Endothelial cell of umbilical vein (primary cell): ENCODE data around the gene C1orf159. TPM values are rescaled to one million over a fixed set of nuclear protein-coding genes. Genes with fewer than 3 reads are reported as not detected.

Source experiments
- BruUV-seq: library from RNA; stranded (reverse); fragments of 400-500 nt; replicated peaks from 2 replicates; lab custom pipeline; 2021; lab: Mats Ljungman, UMichigan
- CTCF ChIA-PET: fragments of 300-600, 350-600 bp; sonication (Branson Sonifier 250); formaldehyde crosslinking; loops from one replicate; lab custom pipeline; 2021; ENCODE audit warnings: antibody characterized with exemption, inconsistent platforms; lab: Charles Lee
- POLR2A ChIA-PET: fragments of 300-600, 350-600 bp; sonication (Branson Sonifier 250); formaldehyde crosslinking; loops from one replicate; lab custom pipeline; 2021; ENCODE audit warnings: antibody characterized with exemption, inconsistent platforms; lab: Charles Lee
- DNase-seq: peaks from one replicate; pipeline ENCODE4 v3.0.0-alpha.2; 2011; ENCODE audit warnings: low read depth, low spot score
- FAIRE-seq: peaks from 2 replicates; lab custom pipeline; 2011; peaks lifted over from hg19 to GRCh38; lab: Jason Lieb, UNC
- H2AFZ ChIP-seq: 2 replicates; pipeline ENCODE4 v1.6.0; 2012; ENCODE audit warnings: low read depth, low read length, control low read depth, inconsistent platforms
- H3K27ac ChIP-seq: 2 replicates; pipeline ENCODE4 v1.5.1; 2011; ENCODE audit warnings: low read depth, mild to moderate bottlenecking, control low read depth, low read length, moderate library complexity; ENCODE audit not compliant: insufficient read depth
- H3K27me3 ChIP-seq, 2 experiments: 2 replicates each; pipeline versions ENCODE4 v1.6.0 to v1.6.1; 2011; ENCODE audit warnings: low read length in 2 of 2, mixed read lengths in 1 of 2; ENCODE audit not compliant: control insufficient read depth in 2 of 2, insufficient read depth in 2 of 2
- H3K36me3 ChIP-seq, 2 experiments: 2 replicates in 1 of 2; 3 replicates in 1 of 2; pipeline ENCODE4 v1.5.1; 2011; ENCODE audit warnings: low read length in 2 of 2, mild to moderate bottlenecking in 1 of 2, moderate library complexity in 1 of 2; ENCODE audit not compliant: control insufficient read depth in 2 of 2, insufficient read depth in 2 of 2; ENCODE audit errors: extremely low read depth in 1 of 2
- H3K4me1 ChIP-seq: 3 replicates; pipeline ENCODE4 v1.5.1; 2011; ENCODE audit warnings: mild to moderate bottlenecking, low read length; ENCODE audit not compliant: control insufficient read depth, insufficient read depth; ENCODE audit errors: extremely low read depth
- H3K4me2 ChIP-seq: 2 replicates; pipeline ENCODE4 v1.6.1; 2011; ENCODE audit warnings: low read length, control low read depth, mixed read lengths; ENCODE audit not compliant: insufficient read depth
- H3K4me3 ChIP-seq, 3 experiments: fragments of 200-600 bp in 1 of 3; sonication (generic), shearing (Covaris generic) in 1 of 3; replicated peaks in 1 of 3; 2 replicates each; pipeline ENCODE4 v1.5.1; 2011 to 2016; ENCODE audit warnings: control low read depth in 3 of 3, low read length in 3 of 3, mild to moderate bottlenecking in 2 of 3, inconsistent platforms in 1 of 3, low read depth in 1 of 3, moderate library complexity in 1 of 3; ENCODE audit not compliant: insufficient read depth in 1 of 3
- H3K79me2 ChIP-seq: 2 replicates; pipeline ENCODE4 v1.6.0; 2012; ENCODE audit warnings: low read length, inconsistent platforms; ENCODE audit not compliant: control insufficient read depth, insufficient read depth
- H3K9ac ChIP-seq: replicated peaks from 2 replicates; pipeline ENCODE3; 2011; ENCODE audit warnings: low read length, control low read depth; ENCODE audit not compliant: insufficient read depth; ENCODE audit errors: extremely low read depth
- H3K9me1 ChIP-seq: replicated peaks from 3 replicates; pipeline ENCODE4 v1.6.0; 2011; ENCODE audit warnings: mild to moderate bottlenecking, low read length; ENCODE audit not compliant: control insufficient read depth, insufficient read depth; ENCODE audit errors: extremely low read depth
- H3K9me3 ChIP-seq: replicated peaks from 2 replicates; pipeline ENCODE4 v1.5.1; 2012; ENCODE audit warnings: low read length, inconsistent platforms; ENCODE audit not compliant: control insufficient read depth, insufficient read depth
- H4K20me1 ChIP-seq: replicated peaks from 2 replicates; pipeline ENCODE3; 2011; ENCODE audit warnings: mild to moderate bottlenecking, low read length; ENCODE audit not compliant: control insufficient read depth, insufficient read depth; ENCODE audit errors: extremely low read depth
- EZH2 ChIP-seq: IDR thresholded peaks from 2 replicates; pipeline ENCODE4 v1.6.1; 2012; ENCODE audit warnings: borderline replicate concordance, low read depth, mild to moderate bottlenecking, moderate library complexity, low read length, inconsistent platforms; ENCODE audit not compliant: severe bottlenecking
- FOS ChIP-seq: IDR thresholded peaks from 2 replicates; pipeline ENCODE4 v1.6.1; 2011; ENCODE audit warnings: mild to moderate bottlenecking, low read length, moderate library complexity, borderline replicate concordance; ENCODE audit not compliant: insufficient read depth
- GATA2 ChIP-seq: IDR thresholded peaks from 2 replicates; pipeline ENCODE4 v1.7.0; 2011; ENCODE audit warnings: low read depth, mild to moderate bottlenecking, moderate library complexity, mixed read lengths, low read length; ENCODE audit not compliant: insufficient read length, insufficient read depth
- JUN ChIP-seq: IDR thresholded peaks from 2 replicates; pipeline ENCODE4 v1.6.1; 2011; ENCODE audit warnings: borderline replicate concordance, low read depth; ENCODE audit not compliant: insufficient read length, insufficient read depth
- MYC ChIP-seq: IDR thresholded peaks from one replicate; pipeline ENCODE4 v1.6.1; 2011; ENCODE audit warnings: mild to moderate bottlenecking, low read depth, low read length
- POLR2A ChIP-seq: IDR thresholded peaks from 2 replicates; pipeline ENCODE4 v1.6.1; 2012; ENCODE audit warnings: low read depth, mild to moderate bottlenecking, control low read depth, low read length
- POLR2AphosphoS5 ChIP-seq: IDR thresholded peaks from 2 replicates; pipeline ENCODE4 v1.6.1; 2012; ENCODE audit warnings: low read depth, mild to moderate bottlenecking, control low read depth, low read length, moderate library complexity; ENCODE audit not compliant: insufficient read depth
- dilution Hi-C: fragments of 300-500 bp; cut with MboI; formaldehyde crosslinking; loops from one replicate; pipeline ENCODE4 v1.15.0; 2019; ENCODE audit warnings: low sequenced_read_pairs; ENCODE audit not compliant: extremely low pct_ligation_motif_present
- intact Hi-C: fragments of 100-400 bp; cut with micrococcal nuclease; formaldehyde crosslinking; loops from one replicate; pipeline ENCODE4 v1.10.0; 2022
- polyA plus RNA-seq, 4 experiments: library from polyadenylated mRNA; depleted of rRNA in 3 of 4; stranded (reverse) in 3 of 4; unstranded in 1 of 4; fragments of >200 nt; gene quantifications; 2 replicates each; pipeline versions ENCODE4 v1.2.1 to v1.2.3, GENCODE V29; 2011 to 2012; ENCODE audit warnings: missing spikeins in 1 of 4
- total RNA-seq: library from RNA; stranded (reverse); gene quantifications from 2 replicates; pipeline ENCODE4 v1.2.3, GENCODE V29; 2021
- TF ChIP-seq, protein P1 (sequence below), 2 donors: IDR thresholded peaks; 1 replicate in 1 of 2; 2 replicates in 1 of 2; pipeline ENCODE4 v1.5.1; 2011; ENCODE audit warnings: low read length in 2 of 2, mild to moderate bottlenecking in 2 of 2, moderate library complexity in 2 of 2, control low read depth in 1 of 2, inconsistent platforms in 1 of 2, low read depth in 1 of 2; ENCODE audit not compliant: insufficient read depth in 1 of 2; ENCODE audit errors: extremely low read depth in 1 of 2
- TF ChIP-seq, protein P2 (sequence below): IDR thresholded peaks from 2 replicates; pipeline ENCODE4 v1.6.1; 2011; ENCODE audit not compliant: insufficient read depth, insufficient read length

The C1orf159 gene
- total and polyA plus RNA-seq, 2 donors (not counting 3 experiments of a cell fraction or from before 2014, with no cell fraction given) = 16.1 to 20.1 TPM

DNA sequence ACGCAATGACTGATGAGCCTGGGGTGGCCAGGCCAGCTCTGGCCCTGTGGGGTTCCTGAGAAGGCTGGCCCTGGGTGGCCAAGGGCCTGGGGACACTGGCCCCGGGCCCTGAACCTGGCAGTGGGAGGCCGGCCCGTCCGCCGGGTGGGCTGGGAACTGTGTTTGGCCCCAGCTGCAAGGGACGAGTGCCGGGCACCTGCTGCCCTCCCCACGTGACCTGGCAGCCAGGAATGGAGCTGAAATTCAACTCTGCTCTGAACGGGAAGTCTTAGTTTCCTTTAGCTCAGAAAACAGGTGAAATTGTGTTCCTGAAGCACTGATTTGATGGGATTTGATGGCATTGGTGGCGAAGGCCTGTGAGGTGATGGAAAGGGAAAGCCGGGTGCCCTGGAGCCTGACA lies 49.6 kb upstream of the C1orf159 start:
- dilution Hi-C loops = no loop called here
- no peaks in the 10 kb centered on the region for H3K79me2 ChIP-seq
- H3K4me2 ChIP-seq = no peak overlapping the region
- no peaks in the 10 kb centered on the region for H3K36me3 ChIP-seq
- no peak overlapping the region for H3K4me3 ChIP-seq
- no peak for TF ChIP-seq JUN
- TF ChIP-seq, protein P1, sequence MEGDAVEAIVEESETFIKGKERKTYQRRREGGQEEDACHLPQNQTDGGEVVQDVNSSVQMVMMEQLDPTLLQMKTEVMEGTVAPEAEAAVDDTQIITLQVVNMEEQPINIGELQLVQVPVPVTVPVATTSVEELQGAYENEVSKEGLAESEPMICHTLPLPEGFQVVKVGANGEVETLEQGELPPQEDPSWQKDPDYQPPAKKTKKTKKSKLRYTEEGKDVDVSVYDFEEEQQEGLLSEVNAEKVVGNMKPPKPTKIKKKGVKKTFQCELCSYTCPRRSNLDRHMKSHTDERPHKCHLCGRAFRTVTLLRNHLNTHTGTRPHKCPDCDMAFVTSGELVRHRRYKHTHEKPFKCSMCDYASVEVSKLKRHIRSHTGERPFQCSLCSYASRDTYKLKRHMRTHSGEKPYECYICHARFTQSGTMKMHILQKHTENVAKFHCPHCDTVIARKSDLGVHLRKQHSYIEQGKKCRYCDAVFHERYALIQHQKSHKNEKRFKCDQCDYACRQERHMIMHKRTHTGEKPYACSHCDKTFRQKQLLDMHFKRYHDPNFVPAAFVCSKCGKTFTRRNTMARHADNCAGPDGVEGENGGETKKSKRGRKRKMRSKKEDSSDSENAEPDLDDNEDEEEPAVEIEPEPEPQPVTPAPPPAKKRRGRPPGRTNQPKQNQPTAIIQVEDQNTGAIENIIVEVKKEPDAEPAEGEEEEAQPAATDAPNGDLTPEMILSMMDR (IDR thresholded peaks at IDR 0.05; ENCODE audit: extremely low read depth in 1 of 2, insufficient read depth in 1 of 2, low read depth in 1 of 2, low read length in 2 of 2) = no peak
- TF ChIP-seq POLR2AphosphoS5 = no peak
- no peak for TF ChIP-seq GATA2
- TF ChIP-seq, protein P2, sequence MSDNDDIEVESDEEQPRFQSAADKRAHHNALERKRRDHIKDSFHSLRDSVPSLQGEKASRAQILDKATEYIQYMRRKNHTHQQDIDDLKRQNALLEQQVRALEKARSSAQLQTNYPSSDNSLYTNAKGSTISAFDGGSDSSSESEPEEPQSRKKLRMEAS = no peak
- no peak for TF ChIP-seq FOS
- no peak for TF ChIP-seq MYC
- TF ChIP-seq POLR2A = no peak
- TF ChIP-seq EZH2 = no peak
- no peaks in the 10 kb centered on the region for H4K20me1 ChIP-seq
- H3K27ac ChIP-seq = no peak overlapping the region
- no TSS peak for BruUV-seq
- H3K9me1 ChIP-seq = no peaks in the 10 kb centered on the region
- intact Hi-C loops = no loop called here
- FAIRE-seq (no peak), DNase-seq (no peak)
- H3K27me3 ChIP-seq = no peaks in the 10 kb centered on the region
- H3K9ac ChIP-seq = no peak overlapping the region
- H3K9me3 ChIP-seq = no peaks in the 10 kb centered on the region
- ChIA-PET POLR2A (no interaction called here), CTCF (interaction anchor here (1.3 kb wide), 1 partner anchor 43 kb away, joined by 3 read pairs; no protein-coding TSS in a partner anchor)
- H2AFZ ChIP-seq = no peak overlapping the region
- no peaks in the 10 kb centered on the region for H3K4me1 ChIP-seq
